HepG2 (cell line): ENCODE results near the gene ILDR1.

Experiments used
- DMAP1 ChIP-seq: IDR thresholded peaks from 2 replicates; pipeline ENCODE4 v1.6.1; 2016
- HCFC1 ChIP-seq: fragments of 150-350 bp; IDR thresholded peaks from 2 replicates; pipeline ENCODE4 v1.6.1; 2014; ENCODE audit warnings: low read depth, low read length
- NFYB ChIP-seq: sonication (generic); formaldehyde crosslinking; IDR thresholded peaks from 2 replicates; pipeline ENCODE4 v1.4.0; 2020; ENCODE audit warnings: missing genetic modification reagents
- REST ChIP-seq, 2 experiments: IDR thresholded peaks; 2 replicates each; pipeline ENCODE4 v1.6.1; 2011 to 2012; ENCODE audit warnings: low read length in 2 of 2, borderline replicate concordance in 1 of 2, low read depth in 1 of 2, mild to moderate bottlenecking in 1 of 2, moderate library complexity in 1 of 2
- SP5 ChIP-seq: IDR thresholded peaks from 2 replicates; pipeline ENCODE4 v1.6.1; 2016; ENCODE audit warnings: low read depth, borderline replicate concordance
- ZNF512 ChIP-seq: sonication (generic); formaldehyde crosslinking; IDR thresholded peaks from 2 replicates; pipeline ENCODE4 v1.4.0; 2020; ENCODE audit warnings: mild to moderate bottlenecking, missing genetic modification reagents

- TF ChIP-seq HCFC1 (no peak), ZNF512 (CRISPR knock-in tag) (no peak), NFYB (CRISPR knock-in tag) (no peak), REST (IDR thresholded peaks at IDR 0.05; ENCODE audit: borderline replicate concordance in 1 of 2, low read depth in 1 of 2, low read length in 2 of 2) (no peak), DMAP1 (CRISPR knock-in tag) (no peak), SP5 (CRISPR knock-in tag) (no peak)
These were observed 58.4 kb downstream of the ILDR1 start for GRCh38 chr3:121963608-121964007.
